K562 (cell line): Measurements from ENCODE around the gene TBC1D25. TPM values are rescaled to one million over a fixed set of nuclear protein-coding genes. Genes with fewer than 3 reads are reported as not detected.
A peak's percentile ranks its signal among the peaks of the same experiment; 100 is the strongest.

Source experiments
- ATAC-seq: fragments of 200-7000 bp; cut with Tn5 transposase; 3 replicates; pipeline ENCODE4 v1.9.1; 2020; ENCODE audit warnings: moderate library complexity
- BruUV-seq: library from RNA; stranded (reverse); fragments of 400-500 nt; replicated peaks from 2 replicates; lab custom pipeline; 2021; lab: Mats Ljungman, UMichigan
- CTCF ChIA-PET: fragments of 300-600 bp; formaldehyde crosslinking; extraction: SDS; loops from one replicate; lab custom pipeline; 2021; ENCODE audit warnings: low intra/inter-chr PET ratio; lab: Yijun Ruan, JAX
- POLR2A ChIA-PET: fragments of 300-600, 350-650 bp; sonication (Branson Sonifier 250); formaldehyde crosslinking; extraction: SDS; loops from one replicate; lab custom pipeline; 2021; ENCODE audit warnings: antibody characterized with exemption, inconsistent platforms; lab: Yijun Ruan, JAX
- DNase-seq, 4 experiments: peaks; one replicate each; pipeline versions ENCODE4 v3.0.0 to v3.0.0-alpha.2; 2011 to 2018; ENCODE audit warnings: low spot score in 3 of 4, mixed read lengths in 3 of 4; ENCODE audit errors: extremely low read depth in 1 of 4
- FAIRE-seq: peaks from 2 replicates; lab custom pipeline; 2011; peaks lifted over from hg19 to GRCh38; lab: Jason Lieb, UNC
- H2AFZ ChIP-seq: 2 replicates; pipeline ENCODE4 v1.6.0; 2011; ENCODE audit warnings: low read depth, low read length, control low read depth, inconsistent platforms
- H3K27ac ChIP-seq: fragments of 200-600 bp; 3 replicates; pipeline ENCODE4 v1.8.0; 2011; ENCODE audit warnings: low read depth, mild to moderate bottlenecking, control low read depth, inconsistent platforms, low read length, moderate library complexity, mixed read lengths; ENCODE audit errors: extremely low read depth
- H3K27me3 ChIP-seq, 2 experiments: fragments of 300-600 bp in 1 of 2; 2 replicates in 1 of 2; 3 replicates in 1 of 2; pipeline versions ENCODE4 v1.6.0 to v1.8.0; 2011; ENCODE audit warnings: inconsistent platforms in 2 of 2, low read length in 2 of 2, mild to moderate bottlenecking in 1 of 2, mixed read lengths in 1 of 2, moderate library complexity in 1 of 2; ENCODE audit not compliant: control insufficient read depth in 2 of 2, insufficient read depth in 2 of 2
- H3K36me3 ChIP-seq: fragments of 300-600 bp; 3 replicates; pipeline ENCODE4 v1.8.0; 2011; ENCODE audit warnings: mild to moderate bottlenecking, low read length, inconsistent platforms; ENCODE audit not compliant: control insufficient read depth, insufficient read depth
- H3K4me1 ChIP-seq, 2 experiments: fragments of 200-600 bp in 1 of 2; replicated peaks in 1 of 2; 2 replicates in 1 of 2; 3 replicates in 1 of 2; pipeline versions ENCODE4 v1.5.1 to v1.8.0; 2011; ENCODE audit warnings: inconsistent platforms in 2 of 2, low read length in 2 of 2, mild to moderate bottlenecking in 1 of 2, mixed read lengths in 1 of 2, moderate library complexity in 1 of 2; ENCODE audit not compliant: control insufficient read depth in 2 of 2, insufficient read depth in 2 of 2
- H3K4me2 ChIP-seq: 2 replicates; pipeline ENCODE4 v1.6.1; 2011; ENCODE audit warnings: low read length, control low read depth, inconsistent platforms, mixed read lengths; ENCODE audit not compliant: insufficient read depth
- H3K4me3 ChIP-seq: fragments of 200-600 bp; sonication (generic), shearing (Covaris generic); 2 replicates; pipeline ENCODE4 v1.5.1; 2016; ENCODE audit warnings: control low read depth, inconsistent platforms
- H3K79me2 ChIP-seq: fragments of 200-600 bp; 3 replicates; pipeline ENCODE4 v1.8.0; 2011; ENCODE audit warnings: low read length, inconsistent platforms; ENCODE audit not compliant: control insufficient read depth, insufficient read depth
- H3K9ac ChIP-seq, 2 experiments: 2 replicates each; pipeline versions ENCODE4 v1.6.0 to v1.6.1; 2011; ENCODE audit warnings: low read depth in 2 of 2, low read length in 2 of 2, control low read depth in 1 of 2, inconsistent platforms in 1 of 2, mild to moderate bottlenecking in 1 of 2, mixed read lengths in 1 of 2; ENCODE audit not compliant: insufficient read depth in 1 of 2
- H3K9me1 ChIP-seq: one replicate; pipeline ENCODE4 v1.6.0; 2011; ENCODE audit warnings: inconsistent platforms, mild to moderate bottlenecking, low read length, moderate library complexity; ENCODE audit not compliant: control insufficient read depth, insufficient read depth
- H3K9me3 ChIP-seq: replicated peaks from 2 replicates; pipeline ENCODE4 v1.5.1; 2011; ENCODE audit warnings: low read depth, low read length, inconsistent platforms; ENCODE audit not compliant: control insufficient read depth, insufficient read depth
- H4K20me1 ChIP-seq: replicated peaks from 2 replicates; pipeline ENCODE4 v1.6.1; 2011; ENCODE audit warnings: low read length, inconsistent platforms, mixed read lengths; ENCODE audit not compliant: control insufficient read depth, insufficient read depth
- CREBBP ChIP-seq: IDR thresholded peaks from one replicate; pipeline ENCODE4 v1.6.1; 2012; ENCODE audit warnings: low read depth, mild to moderate bottlenecking, control low read depth, inconsistent platforms, low read length
- KDM1A ChIP-seq, 2 experiments: fragments of 450-650 bp; IDR thresholded peaks; 2 replicates each; pipeline ENCODE4 v1.6.1; 2016; ENCODE audit warnings: mild to moderate bottlenecking in 2 of 2
- KLF16 ChIP-seq: IDR thresholded peaks from 2 replicates; pipeline ENCODE4 v1.6.1; 2016; ENCODE audit warnings: antibody characterized with exemption
- MAFK ChIP-seq: IDR thresholded peaks from 2 replicates; pipeline ENCODE4 v1.6.1; 2011; ENCODE audit warnings: low read length, improper control_type of control experiment
- PHB ChIP-seq: fragments of 250-450 bp; sonication (Bioruptor Pico); IDR thresholded peaks from 2 replicates; pipeline ENCODE4 v1.5.0; 2021
- YBX1 ChIP-seq: fragments of 450-650 bp; IDR thresholded peaks from 2 replicates; pipeline ENCODE4 v1.7.1; 2016; ENCODE audit warnings: mild to moderate bottlenecking
- WGBS: fragments of 100-300 bp; shearing (Covaris generic); methylation state at CpG from one replicate; pipeline ENCODE4 v1.1.6; 2016; ENCODE audit warnings: low coverage, mixed read lengths; ENCODE audit not compliant: insufficient coverage; ENCODE audit errors: missing lambda C conversion rate; 5-methylcytosine and 5-hydroxymethylcytosine counted together
- in situ Hi-C: fragments of 300-500 bp; cut with MboI; formaldehyde crosslinking; loops from 4 replicates; pipeline ENCODE4 v1.15.0; 2018; ENCODE audit warnings: inconsistent platforms, mixed read lengths
- intact Hi-C: fragments of 100-400 bp; cut with micrococcal nuclease; formaldehyde crosslinking; loops from 2 replicates; pipeline ENCODE4 v1.14.2; 2022
- polyA plus RNA-seq, 8 experiments: library from polyadenylated mRNA; depleted of rRNA in 4 of 8; stranded (reverse) in 5 of 8; unstranded in 3 of 8; fragments of >200 nt; fragmentation: Nextera tagmentation in 2 of 8; fragmentation: Illumina TruSeq in 1 of 8; extraction: Ambion mirVana in 2 of 8; extraction: Trizol in 1 of 8; gene quantifications; 2 replicates each; pipeline versions ENCODE4 v1.2.1 to v1.2.3, GENCODE V29; 2011 to 2014; ENCODE audit warnings: inconsistent platforms in 1 of 8, missing spikeins in 1 of 8
- total RNA-seq, 7 experiments: library from RNA; depleted of rRNA in 6 of 7; stranded (reverse); fragments of >200 nt in 6 of 7; fragmentation: Illumina TruSeq in 2 of 7; extraction: Trizol in 2 of 7; gene quantifications; 2 replicates each; pipeline versions ENCODE4 v1.2.1 to v1.2.3, GENCODE V29; 2011 to 2021; ENCODE audit warnings: low replicate concordance in 1 of 7
- TF ChIP-seq, protein P1 (sequence below): sonication (generic); formaldehyde crosslinking; IDR thresholded peaks from 2 replicates; pipeline ENCODE4 v1.8.1; 2023; ENCODE audit warnings: mild to moderate bottlenecking, missing genetic modification reagents

The TBC1D25 gene
- total and polyA plus RNA-seq, 9 of the 15 experiments (the other 6 are each of a cell fraction or from before 2014, with no cell fraction given), result 0.62 to 10.6 (median 3.9) TPM

DNA sequence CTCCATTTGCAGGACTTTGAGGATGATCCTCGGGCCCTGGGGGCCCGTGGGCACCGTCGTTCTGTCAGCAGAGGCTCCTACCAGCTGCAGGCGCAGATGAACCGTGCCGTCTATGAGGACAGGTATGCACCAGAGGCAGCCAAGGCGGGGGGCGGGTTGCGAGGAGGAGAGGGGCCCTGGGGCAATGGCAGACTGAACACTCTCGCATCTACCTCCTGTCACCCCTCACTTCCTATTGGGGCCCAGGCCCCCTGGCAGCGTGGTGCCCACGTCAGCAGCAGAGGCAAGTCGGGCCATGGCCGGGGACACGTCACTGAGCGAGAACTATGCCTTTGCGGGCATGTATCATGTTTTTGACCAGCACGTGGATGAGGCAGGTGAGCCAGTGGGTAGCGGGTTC lies 59.8 kb downstream of the TBC1D25 start:
- H3K27ac ChIP-seq, result no peak overlapping the region
- intact Hi-C loops (loop anchor here (5.0 kb wide), 1 partner anchor 78 kb away; no protein-coding TSS in a partner anchor), in situ Hi-C loops (no loop called here)
- no peaks in the 10 kb centered on the region for H3K27me3 ChIP-seq
- no peaks in the 10 kb centered on the region for H3K9me3 ChIP-seq
- FAIRE-seq, result no peak
- CTCF ChIA-PET, result no interaction called here
- H3K4me1 ChIP-seq, result peaks cover 5 to 36% of the 10 kb centered on the region in 2 experiments; a peak in 3 of 5 replicates
- H4K20me1 ChIP-seq, result no peaks in the 10 kb centered on the region
- no peak overlapping the region for H3K4me2 ChIP-seq
- ATAC-seq, result no peak
- no peak overlapping the region for H2AFZ ChIP-seq
- POLR2A ChIA-PET, result interaction anchor here (0.6 kb wide), 1 partner anchor 16 kb away, joined by 3 read pairs; no protein-coding TSS in a partner anchor
- BruUV-seq, result no TSS peak
- no peak overlapping the region for H3K4me3 ChIP-seq
- H3K9me1 ChIP-seq, result no peaks in the 10 kb centered on the region
- TF ChIP-seq MAFK (no peak), KLF16 (no peak), PHB (CRISPR knock-in tag) (no peak), CREBBP (no peak), YBX1 (no peak), KDM1A (IDR thresholded peaks at IDR 0.05) (no peak)
- TF ChIP-seq, protein P1, sequence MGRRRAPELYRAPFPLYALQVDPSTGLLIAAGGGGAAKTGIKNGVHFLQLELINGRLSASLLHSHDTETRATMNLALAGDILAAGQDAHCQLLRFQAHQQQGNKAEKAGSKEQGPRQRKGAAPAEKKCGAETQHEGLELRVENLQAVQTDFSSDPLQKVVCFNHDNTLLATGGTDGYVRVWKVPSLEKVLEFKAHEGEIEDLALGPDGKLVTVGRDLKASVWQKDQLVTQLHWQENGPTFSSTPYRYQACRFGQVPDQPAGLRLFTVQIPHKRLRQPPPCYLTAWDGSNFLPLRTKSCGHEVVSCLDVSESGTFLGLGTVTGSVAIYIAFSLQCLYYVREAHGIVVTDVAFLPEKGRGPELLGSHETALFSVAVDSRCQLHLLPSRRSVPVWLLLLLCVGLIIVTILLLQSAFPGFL (CRISPR knock-in tag), result no peak
- TF ChIP-seq, all 486 proteins: peak for 0
- DNase-seq, result no peak
- Histone ChIP-seq H3K79me2 (peaks cover 12% of the 10 kb centered on the region), H3K36me3 (peaks cover 41% of the 10 kb centered on the region; the same call in 2 of the 3 replicates), H3K9ac (0 out of 4 replicates have a peak overlapping the region, but pooled peaks of 1 of the 2 experiments have one; percentile 13)
- 95% methylated on average over 7 of the region's 20 CpGs for WGBS
